HuH-7 (cell line): ENCODE results near the gene TPCN1.
A peak's percentile ranks its signal among the peaks of the same experiment; 100 is the strongest.
"Not testable (repeated sequence)": the region's sequence is repeated elsewhere in the genome, so short reads cannot be mapped to it uniquely, and the experiment has no call there.

Experiments
- DNase-seq: peaks from one replicate; pipeline ENCODE4 v3.0.0; 2011; ENCODE audit warnings: low spot score

The TPCN1 gene

GRCh38 chr12:113196990-113197389 lies 24.3 kb upstream of the TPCN1 start:
- peak; percentile 93 for DNase-seq

GRCh38 chr12:113197518-113198077 lies 23.7 kb upstream of the TPCN1 start:
- DNase-seq = no peak

GRCh38 chr12:113198296-113198695 lies 23.0 kb upstream of the TPCN1 start:
- no peak for DNase-seq

- no peak for DNase-seq
Observed at GRCh38 chr12:113200021-113200797, 21.1 kb upstream of the TPCN1 start.

- DNase-seq = no peak
Observed at GRCh38 chr12:113201187-113202177, 19.8 kb upstream of the TPCN1 start.

- DNase-seq = no peak
Observed at GRCh38 chr12:113202300-113203075, 18.8 kb upstream of the TPCN1 start.

GRCh38 chr12:113203852-113204760 lies 17.2 kb upstream of the TPCN1 start:
- no peak for DNase-seq

- no peak for DNase-seq
Observed at GRCh38 chr12:113204804-113205203, 16.5 kb upstream of the TPCN1 start.

- not testable (repeated sequence) for DNase-seq
Observed at GRCh38 chr12:113206802-113207201, 14.5 kb upstream of the TPCN1 start.

- no peak for DNase-seq
Observed at GRCh38 chr12:113207613-113208040, 13.6 kb upstream of the TPCN1 start.

GRCh38 chr12:113208041-113208934 lies 13.0 kb upstream of the TPCN1 start:
- no peak for DNase-seq

GRCh38 chr12:113211160-113211559 lies 10.1 kb upstream of the TPCN1 start:
- no peak for DNase-seq

GRCh38 chr12:113214895-113215400 lies 6.3 kb upstream of the TPCN1 start:
- peak; percentile 62 for DNase-seq

- DNase-seq = no peak
Observed at GRCh38 chr12:113216027-113216426, 5.2 kb upstream of the TPCN1 start.

- no peak for DNase-seq
Observed at GRCh38 chr12:113220593-113221180, 577 bp upstream of the TPCN1 start.

GRCh38 chr12:113221997-113222729 lies 899 bp downstream of the TPCN1 start:
- DNase-seq = no peak

GRCh38 chr12:113222730-113223531 lies 1.7 kb downstream of the TPCN1 start:
- DNase-seq = peak; percentile 80
